ENCODE data around the gene EPB41L5. TPM values are rescaled to one million over a fixed set of nuclear protein-coding genes. Genes with fewer than 3 reads are reported as not detected.

Gene EPB41L5
- total and polyA plus RNA-seq, 9 donors = 9.3 to 39.5 (median 27.1) TPM

- H3K4me3 ChIP-seq = no peak overlapping the region
- 69 to 74% (median 72%) methylated on average over 3 of the region's 3 CpGs for whole genome bisulfite sequencing, 3 donors
- H3K4me1 ChIP-seq (ENCODE audit: insufficient read depth) = no peaks in the 10 kb centered on the region
- no peaks in the 10 kb centered on the region for H3K27me3 ChIP-seq
- no peaks in the 10 kb centered on the region for H3K9me3 ChIP-seq
- no peak overlapping the region for H3K27ac ChIP-seq
- TF ChIP-seq POLR2A (IDR thresholded peaks at IDR 0.05) (no peak), EP300 (IDR thresholded peaks at IDR 0.05) (no peak)
- TF ChIP-seq, protein P1, sequence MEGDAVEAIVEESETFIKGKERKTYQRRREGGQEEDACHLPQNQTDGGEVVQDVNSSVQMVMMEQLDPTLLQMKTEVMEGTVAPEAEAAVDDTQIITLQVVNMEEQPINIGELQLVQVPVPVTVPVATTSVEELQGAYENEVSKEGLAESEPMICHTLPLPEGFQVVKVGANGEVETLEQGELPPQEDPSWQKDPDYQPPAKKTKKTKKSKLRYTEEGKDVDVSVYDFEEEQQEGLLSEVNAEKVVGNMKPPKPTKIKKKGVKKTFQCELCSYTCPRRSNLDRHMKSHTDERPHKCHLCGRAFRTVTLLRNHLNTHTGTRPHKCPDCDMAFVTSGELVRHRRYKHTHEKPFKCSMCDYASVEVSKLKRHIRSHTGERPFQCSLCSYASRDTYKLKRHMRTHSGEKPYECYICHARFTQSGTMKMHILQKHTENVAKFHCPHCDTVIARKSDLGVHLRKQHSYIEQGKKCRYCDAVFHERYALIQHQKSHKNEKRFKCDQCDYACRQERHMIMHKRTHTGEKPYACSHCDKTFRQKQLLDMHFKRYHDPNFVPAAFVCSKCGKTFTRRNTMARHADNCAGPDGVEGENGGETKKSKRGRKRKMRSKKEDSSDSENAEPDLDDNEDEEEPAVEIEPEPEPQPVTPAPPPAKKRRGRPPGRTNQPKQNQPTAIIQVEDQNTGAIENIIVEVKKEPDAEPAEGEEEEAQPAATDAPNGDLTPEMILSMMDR (IDR thresholded peaks at IDR 0.05) = no peak
- H3K36me3 ChIP-seq = no peaks in the 10 kb centered on the region
- intact Hi-C loops (cut with DNase I) = no loop called here
- DNase-seq = no peak
Observed at GRCh38 chr2:120125195-120125594, 112.3 kb downstream of the EPB41L5 start.

- no peak for DNase-seq
- no peak for TF ChIP-seq EP300 (IDR thresholded peaks at IDR 0.05)
- TF ChIP-seq POLR2A (IDR thresholded peaks at IDR 0.05) = no peak
- TF ChIP-seq, protein P1 (IDR thresholded peaks at IDR 0.05) = no peak
- Histone ChIP-seq H3K27me3 (no peaks in the 10 kb centered on the region), H3K36me3 (no peaks in the 10 kb centered on the region), H3K27ac (no peak overlapping the region), H3K4me3 (no peak overlapping the region), H3K4me1 (ENCODE audit: insufficient read depth) (no peaks in the 10 kb centered on the region), H3K9me3 (no peaks in the 10 kb centered on the region)
- intact Hi-C loops (cut with DNase I) = no loop called here
Observed at GRCh38 chr2:120128216-120128615, 115.3 kb downstream of the EPB41L5 start.

- TF ChIP-seq POLR2A (IDR thresholded peaks at IDR 0.05) = no peak
- TF ChIP-seq EP300 (IDR thresholded peaks at IDR 0.05) = no peak
- TF ChIP-seq, protein P1 (IDR thresholded peaks at IDR 0.05) = no peak
- Histone ChIP-seq H3K27ac (no peak overlapping the region), H3K4me1 (ENCODE audit: insufficient read depth) (no peaks in the 10 kb centered on the region), H3K9me3 (no peaks in the 10 kb centered on the region), H3K27me3 (no peaks in the 10 kb centered on the region), H3K4me3 (no peak overlapping the region), H3K36me3 (no peaks in the 10 kb centered on the region)
- DNase-seq = no peak
- WGBS, 3 donors = 39 to 62% (median 51%) methylated on average over 5 of the region's 5 CpGs
- intact Hi-C loops (cut with DNase I) = no loop called here
Observed at GRCh38 chr2:120132190-120132589, 119.3 kb downstream of the EPB41L5 start.

GRCh38 chr2:120132691-120133090 lies 119.8 kb downstream of the EPB41L5 start:
- H3K27me3 ChIP-seq = no peaks in the 10 kb centered on the region
- intact Hi-C loops (cut with DNase I) = no loop called here
- WGBS, 3 donors = 90 to 94% (median 93%) methylated on average over 1 of the region's 1 CpG
- H3K36me3 ChIP-seq = no peaks in the 10 kb centered on the region
- no peak for DNase-seq
- H3K4me3 ChIP-seq = no peak overlapping the region
- H3K27ac ChIP-seq = no peak overlapping the region
- TF ChIP-seq, protein P1 (IDR thresholded peaks at IDR 0.05) = no peak
- no peaks in the 10 kb centered on the region for H3K9me3 ChIP-seq
- H3K4me1 ChIP-seq (ENCODE audit: insufficient read depth) = no peaks in the 10 kb centered on the region

All from ovary (tissue), 9 donors.